ENCODE measurements around the gene LIX1L.

The LIX1L gene

GRCh38 chr1:145892486-145893087, 65.2 kb downstream of the LIX1L start:
- Histone ChIP-seq H3K9me3 (replicated peaks; ENCODE audit: insufficient read depth, low read length) (no peaks in the 10 kb centered on the region), H3K4me1 (ENCODE audit: low read length) (no peaks in the 10 kb centered on the region), H2AFZ (ENCODE audit: low read length) (no peak overlapping the region), H3K4me3 (ENCODE audit: low read length) (no peak overlapping the region), H3K9ac (ENCODE audit: low read length) (no peak overlapping the region), H3K4me2 (ENCODE audit: low read depth, low read length) (no peak overlapping the region), H3K9me2 (replicated peaks; ENCODE audit: insufficient read depth, low read length) (no peaks in the 10 kb centered on the region), H3K36me3 (replicated peaks; ENCODE audit: insufficient read depth, low read length) (no peaks in the 10 kb centered on the region), H4K20me1 (ENCODE audit: insufficient read depth, low read length) (no peaks in the 10 kb centered on the region), H3K79me2 (ENCODE audit: low read length) (no peaks in the 10 kb centered on the region), H3F3A (ENCODE audit: insufficient read depth, low read length) (no peaks in the 10 kb centered on the region), H3K27me3 (replicated peaks; ENCODE audit: insufficient read depth, low read length) (no peaks in the 10 kb centered on the region), H3K27ac (ENCODE audit: low read length) (no peak overlapping the region)
- no peak for DNase-seq
- TF ChIP-seq EZH2 (optimal IDR thresholded peaks at IDR 0.05; ENCODE audit: low read depth, low read length) (no peak), EZH2phosphoT487 (IDR thresholded peaks at IDR 0.05; ENCODE audit: low read length) (no peak), CTCF (IDR thresholded peaks at IDR 0.05; ENCODE audit: low read length) (no peak)

GRCh38 chr1:145891587-145892485, 66.0 kb downstream of the LIX1L start:
- Histone ChIP-seq H3K4me1 (ENCODE audit: low read length) (no peaks in the 10 kb centered on the region), H3K79me2 (ENCODE audit: low read length) (no peaks in the 10 kb centered on the region), H4K20me1 (ENCODE audit: insufficient read depth, low read length) (no peaks in the 10 kb centered on the region), H3K4me3 (ENCODE audit: low read length) (no peak overlapping the region), H3K9me3 (replicated peaks; ENCODE audit: insufficient read depth, low read length) (no peaks in the 10 kb centered on the region), H3F3A (ENCODE audit: insufficient read depth, low read length) (no peaks in the 10 kb centered on the region), H3K27me3 (replicated peaks; ENCODE audit: insufficient read depth, low read length) (no peaks in the 10 kb centered on the region), H3K9me2 (replicated peaks; ENCODE audit: insufficient read depth, low read length) (no peaks in the 10 kb centered on the region), H2AFZ (ENCODE audit: low read length) (0 out of 2 replicates have a peak overlapping the region, but pooled peaks have one; percentile 0), H3K36me3 (replicated peaks; ENCODE audit: insufficient read depth, low read length) (no peaks in the 10 kb centered on the region), H3K4me2 (ENCODE audit: low read depth, low read length) (no peak overlapping the region), H3K27ac (ENCODE audit: low read length) (no peak overlapping the region), H3K9ac (ENCODE audit: low read length) (no peak overlapping the region)
- no peak for TF ChIP-seq EZH2phosphoT487 (IDR thresholded peaks at IDR 0.05; ENCODE audit: low read length)
- TF ChIP-seq CTCF (IDR thresholded peaks at IDR 0.05; ENCODE audit: low read length) = peak; percentile 90
- TF ChIP-seq EZH2 (optimal IDR thresholded peaks at IDR 0.05; ENCODE audit: low read depth, low read length) = no peak
- DNase-seq = peak; percentile 61

GRCh38 chr1:145891143-145891542, 66.7 kb downstream of the LIX1L start:
- no peak for DNase-seq
- no peak overlapping the region for H2AFZ ChIP-seq (ENCODE audit: low read length)

More at GRCh38 chr1:145891143-145891542, 66.7 kb downstream of the LIX1L start:
- H3K9me3 ChIP-seq (replicated peaks; ENCODE audit: insufficient read depth, low read length) = no peaks in the 10 kb centered on the region
- no peaks in the 10 kb centered on the region for H4K20me1 ChIP-seq (ENCODE audit: insufficient read depth, low read length)
- H3K4me3 ChIP-seq (ENCODE audit: low read length) = no peak overlapping the region
- no peaks in the 10 kb centered on the region for H3F3A ChIP-seq (ENCODE audit: insufficient read depth, low read length)
- H3K4me2 ChIP-seq (ENCODE audit: low read depth, low read length) = no peak overlapping the region
- no peak overlapping the region for H3K9ac ChIP-seq (ENCODE audit: low read length)
- no peaks in the 10 kb centered on the region for H3K4me1 ChIP-seq (ENCODE audit: low read length)
- no peaks in the 10 kb centered on the region for H3K79me2 ChIP-seq (ENCODE audit: low read length)
- H3K27ac ChIP-seq (ENCODE audit: low read length) = no peak overlapping the region
- TF ChIP-seq CTCF (IDR thresholded peaks at IDR 0.05; ENCODE audit: low read length) (no peak), EZH2 (optimal IDR thresholded peaks at IDR 0.05; ENCODE audit: low read depth, low read length) (no peak)
- H3K9me2 ChIP-seq (replicated peaks; ENCODE audit: insufficient read depth, low read length) = no peaks in the 10 kb centered on the region
- no peaks in the 10 kb centered on the region for H3K36me3 ChIP-seq (replicated peaks; ENCODE audit: insufficient read depth, low read length)
- H3K27me3 ChIP-seq (replicated peaks; ENCODE audit: insufficient read depth, low read length) = no peaks in the 10 kb centered on the region

Measured in MM.1S (cell line).